Midbrain (tissue), 1 donor: ENCODE data around the gene CD40.
A peak's percentile ranks its signal among the peaks of the same experiment; 100 is the strongest.
"Not testable (repeated sequence)": the region's sequence is repeated elsewhere in the genome, so short reads cannot be mapped to it uniquely, and the experiment has no call there.

ENCODE experiments used
- DNase-seq: peaks from one replicate; lab custom pipeline; 2025; lab: John Stamatoyannopoulos, UW

The CD40 gene

GRCh38 chr20:46117704-46118467 is at the start of gene CD40:
TSS of gene CD40 (plus strand) at chr20:46118314. CDS start at chr20:46118344, 30 bp downstream.
- DNase-seq, result peak; percentile 44

- DNase-seq, result no peak
Measured at GRCh38 chr20:46070215-46070900, 47.8 kb upstream of the CD40 start.

GRCh38 chr20:46071573-46071972 is 46.5 kb upstream of the CD40 start:
- no peak for DNase-seq

GRCh38 chr20:46073024-46073423 is 45.1 kb upstream of the CD40 start:
- no peak for DNase-seq

GRCh38 chr20:46073443-46073842 is 44.7 kb upstream of the CD40 start:
- DNase-seq, result no peak

GRCh38 chr20:46074006-46074405 is 44.1 kb upstream of the CD40 start:
- no peak for DNase-seq

GRCh38 chr20:46076806-46077205 is 41.3 kb upstream of the CD40 start:
- no peak for DNase-seq

- no peak for DNase-seq
Measured at GRCh38 chr20:46077642-46078305, 40.3 kb upstream of the CD40 start.

- DNase-seq, result no peak
Measured at GRCh38 chr20:46078954-46079353, 39.2 kb upstream of the CD40 start.

- DNase-seq, result no peak
Measured at GRCh38 chr20:46081074-46081473, 37.0 kb upstream of the CD40 start.

- DNase-seq, result no peak
Measured at GRCh38 chr20:46083101-46083500, 35.0 kb upstream of the CD40 start.

GRCh38 chr20:46083531-46084061 is 34.5 kb upstream of the CD40 start:
- no peak for DNase-seq

- DNase-seq, result no peak
Measured at GRCh38 chr20:46084805-46085178, 33.3 kb upstream of the CD40 start.

GRCh38 chr20:46085179-46085851 is 32.8 kb upstream of the CD40 start:
- no peak for DNase-seq

- no peak for DNase-seq
Measured at GRCh38 chr20:46087161-46087560, 31.0 kb upstream of the CD40 start.

GRCh38 chr20:46088409-46089166 is 29.5 kb upstream of the CD40 start:
- no peak for DNase-seq

- no peak for DNase-seq
Measured at GRCh38 chr20:46089167-46089416, 29.0 kb upstream of the CD40 start.

GRCh38 chr20:46089417-46090388 is 28.4 kb upstream of the CD40 start, which contains the start of gene NCOA5:
TSS of gene NCOA5 (minus strand) at chr20:46089962. CDS start at chr20:46079424, 10,538 bp downstream.
- DNase-seq, result peak; percentile 97

- not testable (repeated sequence) for DNase-seq
Measured at GRCh38 chr20:46091622-46092535, 26.2 kb upstream of the CD40 start.
